T-helper 9 cell (primary cell): Measurements from ENCODE around the gene USHBP1.
"Not testable (repeated sequence)": the region's sequence is repeated elsewhere in the genome, so short reads cannot be mapped to it uniquely, and the experiment has no call there.

ENCODE experiments used
- DNase-seq: peaks from one replicate; pipeline ENCODE4 v3.0.0-alpha.2; 2020

The USHBP1 gene

DNA sequence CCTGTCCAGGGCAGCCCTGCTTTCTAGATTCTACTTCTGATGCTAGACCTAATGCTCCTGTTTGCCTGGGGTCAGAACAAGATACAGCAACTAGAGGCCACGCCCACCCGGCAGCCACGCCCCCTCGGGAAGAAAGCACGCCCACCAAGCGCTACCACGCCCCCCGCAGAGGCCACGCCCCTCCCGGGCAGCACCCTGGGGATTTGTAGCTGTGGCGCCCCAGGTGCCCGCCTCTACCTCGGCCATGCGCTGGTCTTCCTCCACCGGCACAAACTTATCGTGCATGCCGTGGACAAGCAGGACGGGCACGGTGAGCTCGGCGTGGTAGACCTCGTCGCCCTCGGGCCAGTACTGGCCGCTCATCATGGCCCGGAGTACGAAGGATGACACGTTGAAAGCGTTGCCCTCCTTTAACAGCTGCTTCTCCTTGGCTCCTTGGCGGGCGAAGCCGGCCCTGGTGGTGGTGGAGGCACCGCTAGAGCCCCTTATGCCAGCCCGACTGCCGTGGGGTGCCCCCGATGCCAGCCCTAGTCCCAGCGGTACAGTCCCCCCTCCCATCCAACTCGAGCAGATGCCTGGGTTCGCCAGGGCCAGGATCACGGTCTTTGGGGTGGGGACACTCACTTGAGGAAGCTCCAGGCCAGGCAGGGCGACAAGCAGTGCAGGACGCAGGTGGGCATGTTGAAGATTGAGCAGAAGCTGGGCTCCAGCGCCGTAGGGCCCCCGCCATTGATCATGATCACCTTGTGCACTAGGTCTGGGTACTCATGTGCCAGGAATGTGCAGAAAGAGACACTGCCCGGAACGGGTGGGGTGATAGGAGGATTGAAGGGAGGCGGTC lies 29.7 kb upstream of the USHBP1 start:
- DNase-seq: peak; percentile 48

GRCh38 chr19:17293605-17294004 lies 29.1 kb upstream of the USHBP1 start:
- no peak for DNase-seq

DNA sequence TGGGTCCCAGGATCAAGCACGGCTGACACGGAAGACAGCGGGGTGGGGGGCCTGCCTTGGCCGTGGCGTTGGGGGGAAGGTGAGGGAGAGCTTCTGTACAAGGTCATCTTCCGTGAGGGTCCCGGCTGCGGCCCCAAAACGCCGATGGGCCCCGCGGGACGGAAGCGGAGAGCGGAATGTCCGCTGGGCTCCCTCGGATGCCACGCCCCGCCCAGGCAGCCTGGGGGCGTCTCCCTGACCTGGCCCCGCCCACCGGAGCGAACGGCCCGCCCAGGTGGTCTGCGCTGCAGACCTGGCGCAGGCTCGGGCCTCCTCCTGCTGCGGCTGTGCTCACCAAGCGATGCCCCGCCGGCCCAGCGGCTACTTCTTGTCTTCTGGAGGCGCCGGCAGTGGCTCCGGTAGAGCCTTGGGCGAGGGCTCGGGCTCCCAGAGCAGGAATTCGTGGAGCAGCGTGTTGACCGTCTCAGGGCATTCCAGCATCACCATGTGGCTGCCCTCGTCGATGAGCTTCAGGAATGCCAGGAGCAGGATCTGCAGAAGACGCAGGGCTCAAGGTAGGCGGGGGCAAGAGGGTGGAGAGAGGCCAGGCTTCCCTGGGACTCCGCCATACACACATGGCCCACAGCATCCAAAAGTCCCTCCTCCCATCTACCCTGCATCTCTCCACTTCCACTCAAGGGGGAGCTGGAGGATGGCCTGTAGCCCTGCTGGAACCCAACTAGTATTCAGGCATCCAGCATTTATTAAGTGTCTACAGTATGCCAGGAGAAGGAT lies 27.9 kb upstream of the USHBP1 start:
- peak; percentile 77 for DNase-seq

DNA sequence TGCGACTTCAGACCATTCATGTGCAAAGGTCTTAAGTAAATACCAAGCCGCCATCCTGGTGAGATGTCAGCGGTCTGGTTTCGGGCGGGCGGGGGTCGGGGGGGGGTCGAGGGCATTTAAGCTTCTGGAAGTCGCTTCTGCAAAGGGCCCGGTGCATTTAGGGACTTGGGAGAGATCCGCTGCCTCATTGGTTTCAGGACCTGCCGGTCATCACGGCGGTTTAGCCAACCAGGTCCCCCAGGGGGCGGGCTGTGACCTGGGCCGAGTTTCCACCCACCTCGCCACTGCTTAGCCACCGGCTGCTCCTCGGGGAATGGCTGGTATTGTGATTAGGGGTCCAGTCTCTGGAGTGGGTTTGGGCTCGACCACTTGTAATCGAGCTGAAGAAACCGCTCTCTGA lies 24.9 kb upstream of the USHBP1 start:
- DNase-seq: no peak

GRCh38 chr19:17286752-17287151 lies 22.2 kb upstream of the USHBP1 start:
- DNase-seq: no peak

DNA sequence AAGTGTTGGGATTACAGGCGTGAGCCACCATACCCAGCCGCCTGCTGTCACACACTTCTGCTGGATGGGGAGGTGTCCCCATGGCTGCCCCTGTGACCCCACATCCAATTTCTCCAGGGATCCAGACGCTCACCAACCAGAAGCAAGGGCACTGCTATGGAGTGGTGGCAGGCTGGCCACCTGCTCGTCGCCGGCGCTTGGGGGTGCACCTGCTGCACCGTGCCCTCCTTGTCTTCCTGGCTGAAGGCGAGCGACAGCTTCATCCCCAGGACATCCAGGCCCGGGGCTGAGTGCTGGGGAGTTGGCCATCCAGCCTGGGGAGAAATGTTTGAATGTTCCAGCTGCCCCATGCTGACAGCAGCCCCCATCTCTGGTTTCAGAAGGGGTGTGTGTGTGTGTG lies 21.7 kb upstream of the USHBP1 start:
- DNase-seq: no peak

DNA sequence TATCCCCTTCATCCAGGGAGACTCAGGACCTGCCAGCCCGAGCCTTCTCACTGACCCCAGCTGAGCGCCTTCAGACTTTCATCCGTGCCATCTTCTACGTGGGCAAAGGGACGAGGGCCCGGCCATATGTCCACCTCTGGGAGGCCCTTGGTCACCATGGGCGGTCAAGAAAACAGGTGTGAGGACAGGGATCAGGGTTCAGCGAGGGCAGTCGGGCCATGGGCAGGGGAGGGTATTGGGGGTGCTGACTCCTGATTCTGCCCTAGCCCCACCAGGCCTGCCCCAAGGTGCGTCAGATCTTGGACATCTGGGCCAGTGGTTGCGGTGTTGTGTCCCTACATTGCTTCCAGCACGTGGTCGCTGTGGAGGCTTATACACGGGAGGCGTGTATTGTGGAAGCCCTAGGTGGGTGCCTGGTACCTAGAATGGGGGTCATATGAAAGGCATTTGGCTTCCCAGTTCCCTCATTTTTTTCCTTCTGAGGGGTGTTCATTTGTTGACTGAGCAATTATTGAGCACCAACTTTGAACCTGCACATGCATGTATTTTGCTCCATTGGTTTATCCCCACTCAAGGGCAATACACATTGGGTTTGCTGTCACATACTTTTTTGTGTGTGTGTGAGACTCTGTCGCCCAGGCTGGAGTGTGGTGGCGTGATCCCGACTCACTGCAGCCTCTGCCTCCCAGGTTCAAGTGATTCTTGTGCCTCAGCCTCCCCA lies 21.0 kb upstream of the USHBP1 start:
- no peak for DNase-seq

GRCh38 chr19:17283504-17283996 lies 19.0 kb upstream of the USHBP1 start:
- no peak for DNase-seq

DNA sequence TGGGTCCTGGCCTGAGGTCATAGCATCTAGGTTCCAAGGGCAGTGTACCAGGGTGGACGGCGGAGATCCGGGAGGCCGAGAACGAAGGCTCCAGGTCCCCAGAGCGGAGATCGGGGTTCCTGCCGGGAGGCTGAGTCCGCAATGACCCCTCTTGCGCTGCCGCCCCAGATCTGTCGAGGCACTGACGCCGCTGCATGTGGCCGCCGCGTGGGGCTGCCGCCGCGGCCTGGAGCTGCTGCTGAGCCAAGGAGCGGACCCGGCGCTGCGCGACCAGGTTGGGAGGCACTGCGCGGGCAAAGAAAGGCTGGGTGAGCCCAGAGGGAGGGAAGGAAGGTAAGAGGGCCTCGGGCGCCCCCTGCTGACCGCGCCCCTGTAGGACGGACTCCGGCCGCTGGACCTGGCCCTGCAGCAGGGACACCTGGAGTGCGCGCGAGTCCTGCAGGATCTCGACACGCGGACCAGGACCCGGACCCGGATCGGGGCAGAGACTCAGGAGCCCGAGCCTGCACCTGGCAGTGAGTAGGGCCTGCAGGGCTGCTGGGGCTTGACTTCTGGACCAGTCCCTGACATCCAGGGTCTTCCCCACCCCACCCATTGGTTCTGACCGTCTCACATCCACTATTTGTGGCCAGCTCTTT lies 18.1 kb upstream of the USHBP1 start:
- peak; percentile 72 for DNase-seq

DNA sequence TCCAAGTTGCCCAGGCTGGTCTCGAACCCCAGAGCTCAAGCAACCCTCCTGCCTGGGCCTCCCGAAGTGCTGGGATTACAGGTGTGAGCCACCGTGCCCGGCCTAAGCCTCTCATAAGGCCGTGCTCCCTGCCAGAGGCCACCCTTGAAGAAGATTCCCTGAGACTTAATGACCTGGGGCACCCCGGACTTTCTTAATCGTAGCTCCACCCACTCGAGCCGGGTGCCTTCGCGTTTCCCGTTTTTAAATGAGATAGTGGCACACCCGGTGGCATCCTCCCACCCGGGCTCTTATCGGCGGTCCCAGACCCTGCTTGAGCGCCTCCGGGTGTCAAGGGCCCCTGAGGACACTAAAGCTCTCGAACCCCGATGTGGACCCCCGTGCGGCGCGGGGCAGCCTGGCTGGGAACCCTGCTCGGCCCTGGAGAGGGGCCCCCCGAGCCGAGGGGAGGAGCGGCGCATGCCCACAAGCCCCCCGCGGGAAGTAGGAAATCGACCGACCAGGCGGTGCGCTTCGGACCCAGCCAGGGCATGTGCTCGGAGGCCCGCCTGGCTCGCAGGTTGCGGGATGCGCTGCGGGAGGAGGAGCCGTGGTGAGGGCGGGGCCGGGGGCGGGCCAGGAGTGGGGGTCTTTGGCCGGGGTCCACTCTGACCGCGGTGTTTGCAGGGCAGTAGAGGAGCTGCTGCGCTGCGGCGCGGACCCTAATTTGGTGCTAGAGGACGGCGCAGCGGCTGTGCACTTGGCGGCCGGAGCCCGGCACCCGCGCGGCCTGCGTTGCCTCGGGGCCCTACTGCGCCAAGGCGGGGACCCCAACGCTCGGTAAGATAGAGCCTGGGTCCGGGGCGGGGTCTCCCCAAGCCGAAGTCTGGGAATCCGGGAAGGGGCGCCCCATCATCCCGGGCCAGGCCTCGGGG lies 17.1 kb upstream of the USHBP1 start, which contains the start of gene ANKLE1:
Gene ANKLE1, plus strand, starts transcription at position 511 of the 914 bp plus-strand sequence. Its CDS starts 20 bp downstream, at position 531.
- DNase-seq: no peak

GRCh38 chr19:17279436-17279835 lies 14.9 kb upstream of the USHBP1 start:
- no peak for DNase-seq

GRCh38 chr19:17275441-17276175 lies 11.1 kb upstream of the USHBP1 start:
- no peak for DNase-seq

DNA sequence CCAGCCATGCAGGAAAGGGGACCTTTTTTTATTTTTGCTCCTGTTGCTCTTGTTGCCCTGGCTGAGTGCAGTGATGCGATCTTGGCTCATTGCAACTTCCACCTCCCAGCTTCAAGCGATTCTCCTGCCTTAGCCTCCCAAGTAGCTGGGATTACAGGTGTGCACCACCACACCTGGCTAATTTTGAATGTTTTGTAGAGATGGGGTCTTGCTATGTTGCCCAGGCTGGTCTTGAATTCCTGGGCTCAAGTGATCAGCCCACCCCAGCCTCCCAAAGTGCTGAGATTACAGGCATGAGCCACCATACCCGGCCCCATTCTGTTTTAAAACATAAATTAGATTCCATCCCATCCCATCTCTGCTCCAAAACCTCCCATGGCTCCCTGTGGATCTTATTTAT lies 10.3 kb upstream of the USHBP1 start:
- not testable (repeated sequence) for DNase-seq

DNA sequence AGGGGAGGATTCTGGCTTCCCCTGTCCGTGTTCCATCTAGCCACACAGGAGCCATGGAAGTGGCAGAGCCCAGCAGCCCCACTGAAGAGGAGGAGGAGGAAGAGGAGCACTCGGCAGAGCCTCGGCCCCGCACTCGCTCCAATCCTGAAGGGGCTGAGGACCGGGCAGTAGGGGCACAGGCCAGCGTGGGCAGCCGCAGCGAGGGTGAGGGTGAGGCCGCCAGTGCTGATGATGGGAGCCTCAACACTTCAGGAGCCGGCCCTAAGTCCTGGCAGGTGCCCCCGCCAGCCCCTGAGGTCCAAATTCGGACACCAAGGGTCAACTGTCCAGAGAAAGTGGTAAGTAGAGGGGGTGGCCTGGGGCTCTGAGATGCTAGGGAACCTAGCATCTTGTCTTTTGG lies 4.2 kb upstream of the USHBP1 start:
- DNase-seq: no peak

- DNase-seq: peak; percentile 87
Measured at GRCh38 chr19:17266975-17267788, 2.6 kb upstream of the USHBP1 start, which contains the start of gene BABAM1. TSS of gene BABAM1 (plus strand) at chr19:17267443. CDS start at chr19:17268807, 1,364 bp downstream.

DNA sequence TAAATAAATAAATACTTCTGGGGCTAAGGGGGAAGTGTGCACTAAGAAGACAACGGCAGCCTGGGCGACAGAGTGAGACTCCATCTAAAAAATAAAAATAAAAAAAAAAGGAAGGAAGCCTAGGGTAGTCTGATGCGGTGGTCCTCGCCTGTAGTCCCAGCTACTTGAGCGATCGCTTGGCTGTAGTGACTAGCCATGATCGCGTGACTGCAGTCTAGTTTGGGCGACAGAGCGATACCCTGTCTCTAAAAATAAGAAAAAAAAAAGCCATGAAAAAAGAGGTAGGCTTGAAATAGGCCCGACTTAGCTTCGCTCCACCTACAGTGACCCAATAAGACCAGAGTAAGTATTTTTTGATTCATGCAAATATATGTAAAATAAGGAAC lies 2.0 kb upstream of the USHBP1 start:
- no peak for DNase-seq

GRCh38 chr19:17266026-17266425 lies 1.5 kb upstream of the USHBP1 start:
- DNase-seq: no peak

DNA sequence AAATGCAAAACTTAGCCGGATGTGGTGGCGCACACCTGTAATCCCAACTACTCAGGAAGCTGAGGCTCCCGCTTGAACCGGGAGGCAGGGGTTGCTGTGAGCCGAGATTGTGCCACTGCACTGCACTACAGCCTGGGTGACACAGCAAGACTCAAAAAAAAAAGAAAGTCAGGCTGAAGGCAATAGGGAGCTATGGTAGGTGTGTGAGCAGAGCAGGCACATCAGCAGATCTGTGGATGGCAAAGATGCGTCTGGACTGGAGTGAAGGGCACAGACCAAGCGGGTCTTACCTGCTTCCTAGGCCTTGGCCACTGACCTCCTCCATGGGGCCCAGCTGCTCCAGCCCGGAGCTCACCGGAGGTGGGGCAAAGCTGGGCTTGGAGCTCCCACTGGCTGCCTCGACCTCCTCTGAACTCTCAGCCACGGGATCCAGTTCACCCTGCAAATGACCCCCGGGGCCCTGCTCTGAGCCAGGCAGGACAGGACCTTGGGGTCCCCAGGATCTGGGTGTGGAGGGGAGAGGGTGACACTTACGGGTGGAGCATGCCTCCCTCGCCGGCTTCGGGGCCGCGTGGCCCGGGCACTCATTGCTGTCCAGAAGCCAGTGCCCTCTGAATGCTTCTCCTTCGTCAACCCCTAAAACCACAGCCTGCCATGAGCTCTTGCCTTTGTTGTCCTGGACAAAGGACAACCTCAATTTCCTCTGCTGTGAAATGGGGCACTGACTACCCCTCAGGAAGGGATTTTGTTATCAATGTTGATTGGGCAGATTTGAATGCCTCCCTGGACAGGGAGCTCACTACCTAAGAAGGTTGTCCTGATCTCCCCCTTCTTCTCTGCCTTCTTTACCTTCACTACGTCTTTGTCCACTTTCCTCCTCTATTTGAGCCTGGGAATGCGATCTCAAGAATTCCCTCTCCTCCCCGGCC lies 569 bp downstream of the USHBP1 start:
- DNase-seq: no peak

DNA sequence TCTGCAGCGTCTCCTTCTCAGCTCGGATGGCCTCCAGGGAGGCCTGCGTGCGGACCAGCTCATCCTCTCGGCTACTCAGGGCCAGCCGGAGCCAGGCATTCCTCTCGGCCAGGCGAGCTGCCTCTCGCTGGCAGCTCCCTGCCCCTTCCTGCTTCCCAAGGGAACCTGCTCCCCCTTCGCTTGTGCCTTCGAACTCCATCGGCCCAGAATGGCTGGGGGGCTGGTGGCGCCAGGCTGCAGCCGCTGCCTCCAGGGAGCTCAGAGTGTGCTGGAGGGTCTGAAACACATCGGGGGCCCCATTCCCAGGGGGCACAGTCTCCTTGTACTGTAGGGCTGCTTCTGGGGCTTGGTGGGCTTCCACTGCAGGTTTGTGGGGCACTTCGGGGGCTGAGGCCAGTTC lies 2.0 kb downstream of the USHBP1 start:
- no peak for DNase-seq
